Transverse colon (tissue), 4 donors: ENCODE results near the gene ORM2.

ENCODE experiments used
- CTCF ChIP-seq, 5 experiments: fragments of 200-600 bp in 3 of 5; fragments of 450-650 bp in 2 of 5; sonication (generic) in 3 of 5; IDR thresholded peaks; 1 replicate in 2 of 5; 2 replicates in 3 of 5; pipeline ENCODE4 v1.5.1; 2016 to 2017; ENCODE audit warnings: antibody characterized with exemption in 5 of 5, inconsistent platforms in 3 of 5, mild to moderate bottlenecking in 2 of 5, moderate library complexity in 1 of 5
- EP300 ChIP-seq: sonication (generic); formaldehyde crosslinking; IDR thresholded peaks from one replicate; pipeline ENCODE4 v1.6.1; 2017; ENCODE audit warnings: antibody characterized with exemption, low read depth
- POLR2A ChIP-seq: fragments of 450-650 bp; IDR thresholded peaks from one replicate; pipeline ENCODE4 v1.6.1; 2016; ENCODE audit warnings: antibody characterized with exemption, mild to moderate bottlenecking, moderate library complexity
- POLR2AphosphoS5 ChIP-seq, 3 donors: sonication (generic); formaldehyde crosslinking; IDR thresholded peaks; one replicate each; pipeline ENCODE4 v1.6.1; 2016; ENCODE audit warnings: antibody characterized with exemption in 3 of 3

DNA sequence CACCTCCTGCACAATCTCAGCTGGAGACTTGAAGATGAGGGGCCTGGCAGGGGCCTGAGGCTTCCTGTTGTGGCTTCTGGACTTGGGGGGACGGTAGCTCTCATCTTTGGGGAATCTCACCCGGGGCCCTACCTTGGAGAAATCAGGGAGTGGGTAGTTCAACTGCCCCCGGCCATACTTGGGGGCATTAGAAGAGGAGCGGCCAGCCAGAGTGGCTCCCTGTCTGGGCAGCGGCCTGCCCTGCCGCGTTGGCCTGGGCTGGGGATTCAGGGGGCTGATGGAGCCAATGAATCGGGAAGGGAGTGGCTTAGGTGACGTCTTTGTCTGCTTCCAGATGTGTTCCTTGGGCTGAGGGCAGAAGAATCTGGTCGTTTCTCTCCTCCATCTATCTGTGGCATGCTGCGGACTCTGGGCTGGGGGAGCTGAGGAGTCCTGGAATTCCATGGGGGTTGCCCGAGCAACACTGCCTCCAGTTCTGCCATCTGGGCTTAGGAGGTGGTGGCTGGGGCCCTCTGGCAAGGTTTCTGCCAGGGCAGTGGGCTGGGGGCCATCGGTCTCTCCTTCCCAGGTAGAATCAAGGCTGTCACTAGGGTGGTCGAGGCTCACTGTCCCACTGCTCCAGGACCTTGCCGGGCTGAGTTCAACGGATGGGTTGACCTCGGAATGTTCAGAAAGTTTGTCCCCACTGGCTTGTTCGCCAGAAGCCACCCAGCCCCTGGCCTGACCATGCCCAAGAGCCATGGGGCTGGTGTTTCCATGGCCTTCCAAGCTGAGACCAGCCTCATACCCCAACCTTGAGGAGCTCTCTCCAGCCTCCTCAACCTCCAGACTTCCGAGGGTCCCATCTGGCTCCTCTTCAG, 47.1 kb downstream of the ORM2 start:
- TF ChIP-seq POLR2A (no peak), CTCF (IDR thresholded peaks at IDR 0.05) (no peak), EP300 (no peak), POLR2AphosphoS5 (IDR thresholded peaks at IDR 0.05) (no peak)
